GM12878 (cell line): ENCODE measurements around the gene VPS13C. TPM values are rescaled to one million over a fixed set of nuclear protein-coding genes. Genes with fewer than 3 reads are reported as not detected.

Experiments used
- ATAC-seq: fragments of 200-7000 bp; cut with Tn5 transposase; 3 replicates; pipeline ENCODE4 v1.9.1; 2020; ENCODE audit warnings: mild to moderate bottlenecking, moderate library complexity
- BruUV-seq: library from RNA; stranded (reverse); fragments of 400-500 nt; replicated peaks from 2 replicates; lab custom pipeline; 2021; lab: Mats Ljungman, UMichigan
- CTCF ChIA-PET: fragments of 300-600 bp; sonication (Branson Sonifier 250); formaldehyde crosslinking; extraction: SDS; loops from one replicate; lab custom pipeline; 2021; ENCODE audit warnings: inconsistent platforms; lab: Yijun Ruan, JAX
- POLR2A ChIA-PET: fragments of 350-600 bp; formaldehyde crosslinking; extraction: SDS; loops from one replicate; lab custom pipeline; 2021; ENCODE audit warnings: inconsistent platforms; lab: Charles Lee
- RAD21 ChIA-PET: fragments of 300-600 bp; sonication (Branson Sonifier 250); formaldehyde crosslinking; loops from one replicate; lab custom pipeline; 2023; ENCODE audit warnings: antibody characterized with exemption; ENCODE audit not compliant: unreplicated experiment; lab: Charles Lee
- SMC1A ChIA-PET: fragments of 300-600 bp; sonication (Branson Sonifier 250); formaldehyde crosslinking; loops from one replicate; lab custom pipeline; 2023; ENCODE audit not compliant: unreplicated experiment, uncharacterized antibody; lab: Charles Lee
- DNase-seq: peaks from one replicate; pipeline ENCODE4 v3.0.0-alpha.2; 2011; ENCODE audit warnings: low read depth, low spot score
- FAIRE-seq: peaks from 3 replicates; lab custom pipeline; 2011; peaks lifted over from hg19 to GRCh38; lab: Jason Lieb, UNC
- H2AFZ ChIP-seq: 2 replicates; pipeline ENCODE4 v1.6.0; 2011; ENCODE audit warnings: low read depth, low read length, control low read depth; ENCODE audit not compliant: control insufficient read depth
- H3K27ac ChIP-seq: 2 replicates; pipeline ENCODE4 v1.5.1; 2011; ENCODE audit warnings: control low read depth; ENCODE audit not compliant: control insufficient read depth, insufficient read depth
- H3K27me3 ChIP-seq, 2 experiments: replicated peaks in 1 of 2; 2 replicates each; pipeline versions ENCODE4 v1.6.0 to v1.6.1; 2011; ENCODE audit warnings: low read length in 1 of 2; ENCODE audit not compliant: control insufficient read depth in 2 of 2, insufficient read depth in 2 of 2
- H3K36me3 ChIP-seq, 2 experiments: 2 replicates each; pipeline ENCODE4 v1.5.1; 2011; ENCODE audit warnings: low read length in 1 of 2; ENCODE audit not compliant: control insufficient read depth in 2 of 2, insufficient read depth in 2 of 2
- H3K4me1 ChIP-seq: 2 replicates; pipeline ENCODE4 v1.6.1; 2011; ENCODE audit warnings: mild to moderate bottlenecking, low read length, moderate library complexity, mixed read lengths; ENCODE audit not compliant: control insufficient read depth, insufficient read depth
- H3K4me2 ChIP-seq: 2 replicates; pipeline ENCODE4 v1.6.0; 2011; ENCODE audit warnings: control low read depth; ENCODE audit not compliant: control insufficient read depth, insufficient read depth
- H3K4me3 ChIP-seq: fragments of 200-600 bp; sonication (generic); 2 replicates; pipeline ENCODE4 v1.5.1; 2016
- H3K79me2 ChIP-seq: 2 replicates; pipeline ENCODE4 v1.6.0; 2011; ENCODE audit warnings: low read length; ENCODE audit not compliant: control insufficient read depth, insufficient read depth
- H3K9ac ChIP-seq: 2 replicates; pipeline ENCODE4 v1.8.0; 2011; ENCODE audit warnings: low read length, control low read depth, mixed read lengths; ENCODE audit not compliant: control insufficient read depth, insufficient read depth
- H3K9me3 ChIP-seq: replicated peaks from 3 replicates; pipeline ENCODE4 v1.5.1; 2011; ENCODE audit warnings: mild to moderate bottlenecking, low read length; ENCODE audit not compliant: control insufficient read depth, insufficient read depth
- H4K20me1 ChIP-seq: 2 replicates; pipeline ENCODE4 v1.6.0; 2011; ENCODE audit not compliant: control insufficient read depth, insufficient read depth
- BMI1 ChIP-seq: fragments of 450-650 bp; IDR thresholded peaks from 2 replicates; pipeline ENCODE4 v1.6.1; 2016; ENCODE audit warnings: mild to moderate bottlenecking, moderate library complexity, borderline replicate concordance
- CBFB ChIP-seq: IDR thresholded peaks from 2 replicates; pipeline ENCODE4 v1.6.1; 2016; ENCODE audit warnings: antibody characterized with exemption, low read depth
- GATAD2B ChIP-seq: fragments of 450-650 bp; conservative IDR thresholded peaks from 2 replicates; pipeline ENCODE4 v1.6.1; 2017; ENCODE audit warnings: low read depth, mild to moderate bottlenecking, moderate library complexity
- MEF2B ChIP-seq: fragments of 450-650 bp; IDR thresholded peaks from 2 replicates; pipeline ENCODE4 v1.6.1; 2018; ENCODE audit warnings: mild to moderate bottlenecking, moderate library complexity; ENCODE audit not compliant: partially characterized antibody, poor library complexity, severe bottlenecking
- WGBS: methylation state at CpG from one replicate; pipeline ENCODE4 v1.1.6; 2016; ENCODE audit warnings: low lambda C conversion rate; ENCODE audit not compliant: insufficient replicate concordance, insufficient coverage; ENCODE audit errors: missing lambda C conversion rate; 5-methylcytosine and 5-hydroxymethylcytosine counted together
- in situ Hi-C: fragments of 300-500 bp; cut with MboI; formaldehyde crosslinking; loops from 9 replicates; pipeline ENCODE4 v1.14.3; 2018; ENCODE audit warnings: mixed read lengths
- intact Hi-C: fragments of 100-400 bp; cut with micrococcal nuclease; formaldehyde crosslinking; loops from one replicate; pipeline ENCODE4 v1.14.2; 2022; ENCODE audit not compliant: unreplicated experiment
- polyA plus RNA-seq, 11 experiments: library from polyadenylated mRNA; depleted of rRNA in 4 of 11; unstranded in 6 of 11; stranded (reverse) in 5 of 11; fragments of >200 nt; fragmentation: Nextera tagmentation in 4 of 11; fragmentation: Illumina TruSeq in 1 of 11; extraction: Ambion mirVana in 4 of 11; extraction: Trizol in 1 of 11; gene quantifications; 1 replicate in 1 of 11; 2 replicates in 10 of 11; pipeline versions ENCODE4 v1.2.1 to v1.2.3, GENCODE V29; 2011 to 2016; ENCODE audit warnings: inconsistent platforms in 2 of 11, missing spikeins in 2 of 11, low read depth in 1 of 11
- total RNA-seq, 4 experiments: library from RNA; depleted of rRNA in 3 of 4; stranded (reverse); fragments of >200 nt in 3 of 4; fragmentation: Illumina TruSeq in 1 of 4; extraction: Trizol in 1 of 4; gene quantifications; 2 replicates each; pipeline versions ENCODE4 v1.2.1 to v1.2.3, GENCODE V29; 2013 to 2021
- TF ChIP-seq, protein P1 (sequence below): fragments of 450-650 bp; IDR thresholded peaks from 2 replicates; pipeline ENCODE4 v1.6.1; 2018; ENCODE audit warnings: mild to moderate bottlenecking, low read depth, moderate library complexity; ENCODE audit not compliant: partially characterized antibody
- TF ChIP-seq, protein P2 (sequence below): fragments of 450-650 bp; IDR thresholded peaks from 2 replicates; pipeline ENCODE4 v1.6.1; 2017; ENCODE audit warnings: low read depth, mild to moderate bottlenecking, moderate library complexity
- TF ChIP-seq, protein P3 (sequence below): fragments of 450-650 bp; IDR thresholded peaks from 2 replicates; pipeline ENCODE4 v1.6.1; 2017; ENCODE audit warnings: mild to moderate bottlenecking, low read depth, inconsistent platforms; ENCODE audit not compliant: poor library complexity, severe bottlenecking

Gene VPS13C
- total and polyA plus RNA-seq, 10 of the 15 experiments (the other 5 are each of a cell fraction or from before 2014, with no cell fraction given), result 9.3 to 53.1 (median 31.8) TPM

DNA sequence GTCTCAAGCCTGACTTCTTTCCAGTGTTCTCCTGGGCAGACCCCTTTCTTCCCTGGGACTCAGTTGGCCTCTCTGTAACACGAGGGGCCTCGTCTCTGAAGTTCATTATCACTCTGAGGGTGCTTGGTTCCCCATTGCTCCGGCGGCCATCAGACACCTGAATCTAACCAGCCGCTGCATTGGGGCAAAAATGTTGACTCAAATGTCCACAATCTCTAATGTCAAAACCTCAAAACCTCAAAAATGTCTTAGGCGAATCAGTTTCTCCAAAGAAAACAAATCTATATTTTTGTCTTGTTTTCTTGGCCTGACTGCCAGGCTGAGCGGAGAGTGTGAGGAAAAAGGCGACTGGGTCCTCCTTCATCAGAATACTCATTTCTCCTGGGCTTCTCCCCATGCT lies 220.7 kb downstream of the VPS13C start:
- no TSS peak for BruUV-seq

More for the DNA sequence above, 220.7 kb downstream of the VPS13C start:
- no peak for ATAC-seq
- Histone ChIP-seq H2AFZ (no peak overlapping the region), H3K4me1 (no peaks in the 10 kb centered on the region), H3K4me3 (no peak overlapping the region), H3K27me3 (no peaks in the 10 kb centered on the region; a peak in 1 of 4 replicates), H3K9ac (no peak overlapping the region), H3K27ac (no peak overlapping the region), H3K79me2 (no peaks in the 10 kb centered on the region), H3K4me2 (no peak overlapping the region), H4K20me1 (no peaks in the 10 kb centered on the region), H3K36me3 (no peaks in the 10 kb centered on the region), H3K9me3 (no peaks in the 10 kb centered on the region)
- in situ Hi-C loops (loop anchor here (10.0 to 25.0 kb wide), 3 partner anchors 1255 to 1477 kb away; no protein-coding TSS in a partner anchor), intact Hi-C loops (loop anchor here (10.0 kb wide), 2 partner anchors 675 to 1335 kb away; no protein-coding TSS in a partner anchor)
- CTCF ChIA-PET, result interaction anchor here (1.5 kb wide), 1 partner anchor 32 kb away, joined by 4 read pairs; no protein-coding TSS in a partner anchor
- SMC1A ChIA-PET, result no interaction called here
- POLR2A ChIA-PET, result no interaction called here
- 16% methylated on average over 8 of the region's 8 CpGs for WGBS
- FAIRE-seq, result no peak
- no peak for DNase-seq
- TF ChIP-seq CBFB (no peak), BMI1 (no peak), MEF2B (no peak), GATAD2B (no peak)
- TF ChIP-seq, protein P1, sequence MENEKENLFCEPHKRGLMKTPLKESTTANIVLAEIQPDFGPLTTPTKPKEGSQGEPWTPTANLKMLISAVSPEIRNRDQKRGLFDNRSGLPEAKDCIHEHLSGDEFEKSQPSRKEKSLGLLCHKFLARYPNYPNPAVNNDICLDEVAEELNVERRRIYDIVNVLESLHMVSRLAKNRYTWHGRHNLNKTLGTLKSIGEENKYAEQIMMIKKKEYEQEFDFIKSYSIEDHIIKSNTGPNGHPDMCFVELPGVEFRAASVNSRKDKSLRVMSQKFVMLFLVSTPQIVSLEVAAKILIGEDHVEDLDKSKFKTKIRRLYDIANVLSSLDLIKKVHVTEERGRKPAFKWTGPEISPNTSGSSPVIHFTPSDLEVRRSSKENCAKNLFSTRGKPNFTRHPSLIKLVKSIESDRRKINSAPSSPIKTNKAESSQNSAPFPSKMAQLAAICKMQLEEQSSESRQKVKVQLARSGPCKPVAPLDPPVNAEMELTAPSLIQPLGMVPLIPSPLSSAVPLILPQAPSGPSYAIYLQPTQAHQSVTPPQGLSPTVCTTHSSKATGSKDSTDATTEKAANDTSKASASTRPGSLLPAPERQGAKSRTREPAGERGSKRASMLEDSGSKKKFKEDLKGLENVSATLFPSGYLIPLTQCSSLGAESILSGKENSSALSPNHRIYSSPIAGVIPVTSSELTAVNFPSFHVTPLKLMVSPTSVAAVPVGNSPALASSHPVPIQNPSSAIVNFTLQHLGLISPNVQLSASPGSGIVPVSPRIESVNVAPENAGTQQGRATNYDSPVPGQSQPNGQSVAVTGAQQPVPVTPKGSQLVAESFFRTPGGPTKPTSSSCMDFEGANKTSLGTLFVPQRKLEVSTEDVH, result no peak
- TF ChIP-seq, protein P2, sequence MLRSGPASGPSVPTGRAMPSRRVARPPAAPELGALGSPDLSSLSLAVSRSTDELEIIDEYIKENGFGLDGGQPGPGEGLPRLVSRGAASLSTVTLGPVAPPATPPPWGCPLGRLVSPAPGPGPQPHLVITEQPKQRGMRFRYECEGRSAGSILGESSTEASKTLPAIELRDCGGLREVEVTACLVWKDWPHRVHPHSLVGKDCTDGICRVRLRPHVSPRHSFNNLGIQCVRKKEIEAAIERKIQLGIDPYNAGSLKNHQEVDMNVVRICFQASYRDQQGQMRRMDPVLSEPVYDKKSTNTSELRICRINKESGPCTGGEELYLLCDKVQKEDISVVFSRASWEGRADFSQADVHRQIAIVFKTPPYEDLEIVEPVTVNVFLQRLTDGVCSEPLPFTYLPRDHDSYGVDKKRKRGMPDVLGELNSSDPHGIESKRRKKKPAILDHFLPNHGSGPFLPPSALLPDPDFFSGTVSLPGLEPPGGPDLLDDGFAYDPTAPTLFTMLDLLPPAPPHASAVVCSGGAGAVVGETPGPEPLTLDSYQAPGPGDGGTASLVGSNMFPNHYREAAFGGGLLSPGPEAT, result no peak
- TF ChIP-seq, protein P3, sequence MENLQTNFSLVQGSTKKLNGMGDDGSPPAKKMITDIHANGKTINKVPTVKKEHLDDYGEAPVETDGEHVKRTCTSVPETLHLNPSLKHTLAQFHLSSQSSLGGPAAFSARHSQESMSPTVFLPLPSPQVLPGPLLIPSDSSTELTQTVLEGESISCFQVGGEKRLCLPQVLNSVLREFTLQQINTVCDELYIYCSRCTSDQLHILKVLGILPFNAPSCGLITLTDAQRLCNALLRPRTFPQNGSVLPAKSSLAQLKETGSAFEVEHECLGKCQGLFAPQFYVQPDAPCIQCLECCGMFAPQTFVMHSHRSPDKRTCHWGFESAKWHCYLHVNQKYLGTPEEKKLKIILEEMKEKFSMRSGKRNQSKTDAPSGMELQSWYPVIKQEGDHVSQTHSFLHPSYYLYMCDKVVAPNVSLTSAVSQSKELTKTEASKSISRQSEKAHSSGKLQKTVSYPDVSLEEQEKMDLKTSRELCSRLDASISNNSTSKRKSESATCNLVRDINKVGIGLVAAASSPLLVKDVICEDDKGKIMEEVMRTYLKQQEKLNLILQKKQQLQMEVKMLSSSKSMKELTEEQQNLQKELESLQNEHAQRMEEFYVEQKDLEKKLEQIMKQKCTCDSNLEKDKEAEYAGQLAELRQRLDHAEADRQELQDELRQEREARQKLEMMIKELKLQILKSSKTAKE, result no peak
- RAD21 ChIA-PET, result no interaction called here
